ACC112 (cell line): Measurements from ENCODE around the gene MMP3.
"Not testable (repeated sequence)": the region's sequence is repeated elsewhere in the genome, so short reads cannot be mapped to it uniquely, and the experiment has no call there.

Experiments used
- H2AFZ ChIP-seq: fragments of 200-600 bp; sonication (generic); one replicate; pipeline ENCODE4 v1.6.0; 2017; ENCODE audit warnings: antibody characterized with exemption, low read length; ENCODE audit not compliant: unreplicated experiment
- H3K27ac ChIP-seq: fragments of 200-600 bp; sonication (generic); 2 replicates; pipeline ENCODE4 v1.5.1; 2014; ENCODE audit warnings: low read depth, mild to moderate bottlenecking, antibody characterized with exemption, low read length, moderate library complexity
- H3K27me3 ChIP-seq: fragments of 200-600 bp; sonication (generic); 2 replicates; pipeline ENCODE4 v1.6.1; 2014; ENCODE audit warnings: mild to moderate bottlenecking, antibody characterized with exemption, low read length, moderate library complexity, mixed read lengths; ENCODE audit not compliant: insufficient read depth
- H3K36me3 ChIP-seq: fragments of 200-600 bp; sonication (generic); 2 replicates; pipeline ENCODE4 v1.6.1; 2016; ENCODE audit warnings: mild to moderate bottlenecking, antibody characterized with exemption, low read length, moderate library complexity, mixed read lengths; ENCODE audit not compliant: insufficient read depth
- H3K4me1 ChIP-seq: fragments of 200-600 bp; sonication (generic); one replicate; pipeline ENCODE4 v1.6.1; 2016; ENCODE audit warnings: low read length, mixed read lengths; ENCODE audit not compliant: insufficient read depth, unreplicated experiment, control insufficient read depth
- H3K4me3 ChIP-seq: fragments of 200-600 bp; sonication (generic); 2 replicates; pipeline ENCODE4 v1.5.1; 2014; ENCODE audit warnings: mild to moderate bottlenecking, low read depth, low read length
- H3K79me2 ChIP-seq: fragments of 200-600 bp; sonication (generic); one replicate; pipeline ENCODE4 v1.6.0; 2016; ENCODE audit warnings: low read length; ENCODE audit not compliant: control insufficient read depth, unreplicated experiment, insufficient read depth

The MMP3 gene

GRCh38 chr11:102843489-102843888 lies at the start of gene MMP3:
MMP3 (minus strand) TSS chr11:102843609; CDS start chr11:102843546, 63 bp downstream.
- Histone ChIP-seq H3K27ac (no peak within 1 kb of the TSS), H2AFZ (no peak within 1 kb of the TSS), H3K4me3 (no peak within 1 kb of the TSS)

DNA sequence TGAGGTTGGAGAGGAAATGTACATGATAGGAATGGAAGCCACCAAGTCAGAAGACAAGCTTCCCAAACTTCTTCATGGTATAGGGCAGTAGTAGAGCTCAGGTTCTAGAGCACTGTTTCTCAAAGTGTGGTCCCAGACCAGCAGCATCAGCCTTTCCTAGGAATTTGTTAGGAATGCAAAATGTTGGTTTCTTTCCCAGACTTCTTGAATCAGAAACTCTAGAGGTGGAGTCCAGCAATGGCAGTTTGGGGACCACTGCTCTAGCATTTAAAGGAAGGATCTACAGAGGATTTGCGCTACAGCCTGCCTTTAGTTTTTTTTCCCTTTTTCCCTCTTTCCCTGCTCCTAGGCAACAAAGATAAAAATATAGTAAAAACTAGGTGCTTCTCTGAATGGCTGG lies 48.3 kb upstream of the MMP3 start:
- no peak overlapping the region for H3K27ac ChIP-seq
- no peaks in the 10 kb centered on the region for H3K36me3 ChIP-seq
- H3K4me3 ChIP-seq, result no peak overlapping the region
- peaks cover 4% of the 10 kb centered on the region for H3K4me1 ChIP-seq
- peaks cover 26% of the 10 kb centered on the region for H3K27me3 ChIP-seq
- H2AFZ ChIP-seq, result no peak overlapping the region
- no peaks in the 10 kb centered on the region for H3K79me2 ChIP-seq

More at GRCh38 chr11:102843489-102843888, at the start of gene MMP3:
- H3K4me1 ChIP-seq, result peaks cover 8% of the 10 kb centered on the region
- no peaks in the 10 kb centered on the region for H3K36me3 ChIP-seq
- H3K79me2 ChIP-seq, result no peaks in the 10 kb centered on the region
- H3K27me3 ChIP-seq, result no peaks in the 10 kb centered on the region

DNA sequence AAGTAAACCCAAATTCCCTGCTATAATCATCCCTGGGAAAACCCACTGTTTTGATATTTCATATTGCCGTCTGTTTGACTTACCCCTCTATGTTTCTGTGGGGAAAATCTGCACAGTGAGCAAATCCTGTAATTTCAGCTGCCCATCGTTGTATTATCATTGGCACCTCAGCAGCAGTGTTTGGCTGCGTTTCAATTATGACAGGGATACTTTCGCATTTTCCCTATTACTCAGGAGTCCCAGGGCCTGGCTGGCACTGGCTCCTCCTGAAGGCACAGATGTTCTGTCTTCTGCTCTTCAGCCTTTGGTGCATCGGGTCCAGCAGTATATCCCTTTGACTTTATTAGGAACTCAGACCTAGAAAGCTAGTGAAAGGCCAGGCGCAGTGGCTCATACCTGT lies 43.6 kb upstream of the MMP3 start:
- Histone ChIP-seq H3K27ac (no peak overlapping the region), H3K79me2 (no peaks in the 10 kb centered on the region), H3K27me3 (peaks cover 12% of the 10 kb centered on the region), H3K36me3 (no peaks in the 10 kb centered on the region), H3K4me1 (peaks cover 9% of the 10 kb centered on the region), H3K4me3 (no peak overlapping the region), H2AFZ (no peak overlapping the region)

GRCh38 chr11:102883141-102883540 lies 39.7 kb upstream of the MMP3 start:
- Histone ChIP-seq H2AFZ (peak overlapping the region; percentile 4), H3K4me3 (no peak overlapping the region), H3K79me2 (no peaks in the 10 kb centered on the region), H3K27me3 (no peaks in the 10 kb centered on the region), H3K36me3 (no peaks in the 10 kb centered on the region), H3K27ac (peak overlapping the region; percentile 85), H3K4me1 (peaks cover 9% of the 10 kb centered on the region)

DNA sequence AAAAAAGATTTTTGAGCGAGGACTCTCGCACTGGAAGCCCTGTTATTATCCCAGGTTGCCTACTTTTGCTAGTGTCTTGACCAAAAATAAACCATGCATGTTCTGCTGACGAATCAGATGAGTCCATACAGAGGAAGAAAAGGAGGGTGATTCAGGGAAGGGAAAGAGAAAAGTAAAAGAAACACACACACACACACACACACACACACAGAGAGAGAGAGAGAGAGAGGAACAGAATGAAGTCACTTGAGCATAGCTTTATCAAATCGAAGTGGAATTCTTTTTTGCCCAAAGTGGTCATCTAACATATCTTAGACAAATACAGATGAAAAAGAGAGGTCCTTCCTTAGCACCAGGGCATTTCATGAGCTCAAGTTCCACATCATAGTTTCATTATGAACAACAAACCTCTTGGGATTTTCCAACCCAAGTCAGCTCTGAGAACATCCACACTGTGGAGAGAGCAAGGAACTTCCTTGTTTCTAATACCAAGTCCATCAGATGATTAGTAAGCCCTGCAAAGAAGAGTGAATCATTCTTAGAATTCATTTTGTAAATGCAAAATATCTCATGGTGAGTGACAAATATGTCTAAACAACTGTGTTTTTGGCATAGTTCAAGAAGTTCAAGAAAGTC lies 39.1 kb upstream of the MMP3 start:
- no peaks in the 10 kb centered on the region for H3K36me3 ChIP-seq
- no peak overlapping the region for H3K4me3 ChIP-seq
- peaks cover 9% of the 10 kb centered on the region for H3K4me1 ChIP-seq
- H3K27me3 ChIP-seq, result no peaks in the 10 kb centered on the region
- H3K79me2 ChIP-seq, result no peaks in the 10 kb centered on the region
- peak overlapping the region; percentile 27 for H2AFZ ChIP-seq
- peak overlapping the region; percentile 85 for H3K27ac ChIP-seq

DNA sequence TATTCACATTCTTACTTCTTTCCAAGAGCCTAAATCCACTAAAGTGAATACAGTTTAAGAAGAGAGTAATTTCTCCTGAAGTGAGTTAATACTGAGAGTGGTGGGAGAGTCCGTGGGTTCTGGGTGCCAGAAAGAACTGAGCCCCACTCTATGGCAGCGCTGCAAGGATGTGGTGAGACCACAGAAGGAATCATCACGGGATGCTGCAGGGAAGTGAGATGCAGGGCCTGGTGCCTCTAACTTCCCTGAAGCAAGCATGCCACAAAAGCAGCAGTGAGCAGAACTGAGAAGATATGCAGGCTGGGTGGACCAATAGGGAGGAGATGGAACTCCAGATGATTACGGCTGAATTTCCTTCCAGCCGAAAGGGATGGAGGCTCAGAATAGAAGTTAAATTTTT lies 36.4 kb upstream of the MMP3 start:
- Histone ChIP-seq H2AFZ (no peak overlapping the region), H3K27ac (no peak overlapping the region), H3K36me3 (no peaks in the 10 kb centered on the region), H3K4me3 (no peak overlapping the region), H3K79me2 (no peaks in the 10 kb centered on the region), H3K4me1 (peaks cover 5% of the 10 kb centered on the region), H3K27me3 (no peaks in the 10 kb centered on the region)

GRCh38 chr11:102878595-102878994 lies 35.2 kb upstream of the MMP3 start:
- no peaks in the 10 kb centered on the region for H3K79me2 ChIP-seq
- no peaks in the 10 kb centered on the region for H3K27me3 ChIP-seq
- no peaks in the 10 kb centered on the region for H3K36me3 ChIP-seq
- no peak overlapping the region for H3K27ac ChIP-seq
- no peak overlapping the region for H2AFZ ChIP-seq
- H3K4me3 ChIP-seq, result no peak overlapping the region
- peaks cover 5% of the 10 kb centered on the region for H3K4me1 ChIP-seq

- Histone ChIP-seq H2AFZ (no peak within 1 kb of the TSS), H3K36me3 (no peaks in the 10 kb centered on the region), H3K27ac (no peak within 1 kb of the TSS), H3K4me3 (no peak within 1 kb of the TSS), H3K4me1 (no peaks in the 10 kb centered on the region), H3K79me2 (no peaks in the 10 kb centered on the region), H3K27me3 (no peaks in the 10 kb centered on the region)
Observed at GRCh38 chr11:102874852-102875251, 31.4 kb upstream of the MMP3 start, which contains the start of gene MMP12. MMP12 (minus strand) TSS chr11:102874982; CDS start chr11:102874937, 45 bp downstream.

GRCh38 chr11:102869354-102869964 lies 26.1 kb upstream of the MMP3 start:
- not testable (repeated sequence) for H3K27ac ChIP-seq, H3K4me1 ChIP-seq, H3K79me2 ChIP-seq, H3K36me3 ChIP-seq, H3K4me3 ChIP-seq, H2AFZ ChIP-seq, H3K27me3 ChIP-seq

- Histone ChIP-seq H2AFZ (no peak overlapping the region), H3K4me3 (no peak overlapping the region), H3K36me3 (no peaks in the 10 kb centered on the region), H3K27ac (no peak overlapping the region), H3K79me2 (no peaks in the 10 kb centered on the region), H3K27me3 (peaks cover 5% of the 10 kb centered on the region; the same call in 1 of the 2 replicates), H3K4me1 (no peaks in the 10 kb centered on the region)
Observed at GRCh38 chr11:102868339-102868738, 24.9 kb upstream of the MMP3 start.

GRCh38 chr11:102864724-102865123 lies 21.3 kb upstream of the MMP3 start:
- H3K4me3 ChIP-seq, result no peak overlapping the region
- no peaks in the 10 kb centered on the region for H3K36me3 ChIP-seq
- H2AFZ ChIP-seq, result no peak overlapping the region
- H3K27ac ChIP-seq, result no peak overlapping the region
- H3K4me1 ChIP-seq, result no peaks in the 10 kb centered on the region
- H3K27me3 ChIP-seq, result peaks cover 18% of the 10 kb centered on the region; the same call in 1 of the 2 replicates
- H3K79me2 ChIP-seq, result no peaks in the 10 kb centered on the region
